ENCODE data around the gene RRP7A.
"Not testable (repeated sequence)": the region's sequence is repeated elsewhere in the genome, so short reads cannot be mapped to it uniquely, and the experiment has no call there.

The RRP7A gene

DNA sequence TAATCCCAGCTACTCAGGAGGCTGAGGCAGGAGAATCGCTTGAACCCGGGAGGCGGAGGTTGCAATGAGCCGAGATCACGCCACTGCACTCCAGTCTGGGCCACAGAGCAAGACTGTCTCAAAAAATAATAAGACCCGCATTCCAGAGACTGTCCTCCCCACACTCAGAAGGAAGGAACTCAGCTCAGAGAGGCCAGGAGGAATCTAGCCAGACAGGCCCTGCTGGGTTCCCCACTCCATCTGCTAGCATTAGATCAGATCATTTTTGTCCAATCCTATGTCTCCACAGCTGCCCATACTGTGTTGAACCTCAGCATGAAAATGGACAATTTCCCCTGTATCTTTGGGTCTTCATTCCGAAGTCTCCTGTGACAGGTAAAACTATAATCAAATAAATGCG is 9.8 kb upstream of the RRP7A start:
- H3K4me3 ChIP-seq (ENCODE audit: low read length); H3K27me3 ChIP-seq (ENCODE audit: control insufficient read depth, insufficient read depth, low read length); H3K9ac ChIP-seq (ENCODE audit: low read length); H3K27ac ChIP-seq (ENCODE audit: low read depth, low read length); H3K36me3 ChIP-seq (ENCODE audit: control insufficient read depth, insufficient read depth, low read length); H3K4me1 ChIP-seq (ENCODE audit: control insufficient read depth, insufficient read depth, low read length): not testable (repeated sequence)

DNA sequence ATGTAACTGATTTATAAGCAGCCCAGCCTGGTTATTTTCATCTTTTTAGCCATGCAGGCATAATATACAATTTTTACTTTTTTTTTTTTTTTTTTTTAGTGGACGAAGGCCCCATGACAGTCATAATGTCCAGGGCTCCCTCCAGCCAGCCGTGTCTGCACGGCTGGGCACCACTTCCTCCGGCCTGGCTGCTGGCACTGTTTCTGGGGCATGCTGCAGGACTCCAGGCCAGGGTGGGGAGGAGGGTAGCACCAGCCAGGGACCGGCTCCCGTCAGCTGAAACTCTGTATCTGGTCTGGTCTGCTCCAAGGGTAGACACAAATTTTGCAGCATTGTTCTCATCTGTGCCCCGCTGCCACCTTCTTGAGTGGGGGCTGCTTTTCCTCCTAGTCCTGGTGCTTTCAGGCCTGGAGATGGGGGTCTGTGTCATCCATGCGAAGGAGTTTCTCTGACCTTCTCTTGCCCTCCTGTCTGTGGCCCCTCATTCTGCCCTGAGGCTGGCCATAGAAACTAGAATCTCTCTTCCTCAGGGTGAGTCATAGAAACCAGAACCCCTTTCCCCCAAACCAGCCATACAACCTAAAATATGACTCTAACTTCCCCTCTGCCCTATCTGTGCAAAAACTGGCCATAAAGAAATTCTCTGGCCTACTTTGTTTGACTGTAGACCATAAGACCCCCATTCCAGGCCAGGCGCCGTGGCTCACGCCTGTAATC is 9.2 kb upstream of the RRP7A start:
- no peak overlapping the region for H3K4me3 ChIP-seq (ENCODE audit: low read length)
- H3K27me3 ChIP-seq (ENCODE audit: control insufficient read depth, insufficient read depth, low read length), result no peaks in the 10 kb centered on the region
- H3K9ac ChIP-seq (ENCODE audit: low read length), result no peak overlapping the region
- no peaks in the 10 kb centered on the region for H3K4me1 ChIP-seq (ENCODE audit: control insufficient read depth, insufficient read depth, low read length)
- H3K36me3 ChIP-seq (ENCODE audit: control insufficient read depth, insufficient read depth, low read length), result no peaks in the 10 kb centered on the region
- no peak overlapping the region for H3K27ac ChIP-seq (ENCODE audit: low read depth, low read length)

DNA sequence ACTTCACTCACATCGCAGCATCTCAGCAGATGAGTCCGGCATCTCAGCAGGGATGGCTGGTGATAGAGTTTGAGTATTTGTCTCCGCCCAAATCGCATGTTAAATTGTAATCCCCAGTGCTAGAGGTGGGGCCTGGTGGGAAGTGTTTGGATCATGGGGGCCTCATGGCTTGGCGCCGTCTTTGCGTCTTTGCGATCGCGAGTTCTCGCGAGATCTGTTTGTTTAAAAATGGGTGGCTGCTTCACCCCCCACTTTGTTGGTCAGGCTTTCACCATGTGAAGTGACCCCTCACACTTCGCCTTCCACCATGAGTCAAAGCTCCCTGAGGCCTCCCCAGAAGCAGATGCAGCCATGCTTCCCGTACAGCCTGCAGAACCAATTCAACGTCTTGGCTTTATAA is 3.0 kb upstream of the RRP7A start:
- Histone ChIP-seq H3K36me3 (ENCODE audit: control insufficient read depth, insufficient read depth, low read length) (no peaks in the 10 kb centered on the region), H3K27ac (ENCODE audit: low read depth, low read length) (no peak overlapping the region), H3K4me1 (ENCODE audit: control insufficient read depth, insufficient read depth, low read length) (peaks cover 2% of the 10 kb centered on the region), H3K27me3 (ENCODE audit: control insufficient read depth, insufficient read depth, low read length) (no peaks in the 10 kb centered on the region), H3K4me3 (ENCODE audit: low read length) (no peak overlapping the region), H3K9ac (ENCODE audit: low read length) (no peak overlapping the region)

DNA sequence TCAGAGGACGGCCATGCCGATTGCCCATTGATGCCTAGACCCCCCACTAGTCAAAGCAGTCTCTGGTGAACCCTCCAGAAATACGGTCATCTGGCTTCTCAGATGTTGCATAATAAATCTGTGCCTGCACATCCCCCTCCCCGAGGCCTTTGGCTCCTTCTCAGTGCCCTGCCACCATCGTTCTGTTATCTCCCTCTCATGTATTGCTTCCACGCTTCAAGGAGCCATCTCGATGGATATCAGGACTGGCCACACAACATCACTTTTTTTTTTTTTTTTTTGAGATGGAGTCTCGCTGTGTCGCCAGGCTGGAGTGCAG is 1.6 kb upstream of the RRP7A start:
- Histone ChIP-seq H3K9ac (ENCODE audit: low read length) (no peak overlapping the region), H3K4me3 (ENCODE audit: low read length) (no peak overlapping the region), H3K27ac (ENCODE audit: low read depth, low read length) (no peak overlapping the region), H3K36me3 (ENCODE audit: control insufficient read depth, insufficient read depth, low read length) (no peaks in the 10 kb centered on the region), H3K4me1 (ENCODE audit: control insufficient read depth, insufficient read depth, low read length) (peaks cover 2% of the 10 kb centered on the region), H3K27me3 (ENCODE audit: control insufficient read depth, insufficient read depth, low read length) (no peaks in the 10 kb centered on the region)

DNA sequence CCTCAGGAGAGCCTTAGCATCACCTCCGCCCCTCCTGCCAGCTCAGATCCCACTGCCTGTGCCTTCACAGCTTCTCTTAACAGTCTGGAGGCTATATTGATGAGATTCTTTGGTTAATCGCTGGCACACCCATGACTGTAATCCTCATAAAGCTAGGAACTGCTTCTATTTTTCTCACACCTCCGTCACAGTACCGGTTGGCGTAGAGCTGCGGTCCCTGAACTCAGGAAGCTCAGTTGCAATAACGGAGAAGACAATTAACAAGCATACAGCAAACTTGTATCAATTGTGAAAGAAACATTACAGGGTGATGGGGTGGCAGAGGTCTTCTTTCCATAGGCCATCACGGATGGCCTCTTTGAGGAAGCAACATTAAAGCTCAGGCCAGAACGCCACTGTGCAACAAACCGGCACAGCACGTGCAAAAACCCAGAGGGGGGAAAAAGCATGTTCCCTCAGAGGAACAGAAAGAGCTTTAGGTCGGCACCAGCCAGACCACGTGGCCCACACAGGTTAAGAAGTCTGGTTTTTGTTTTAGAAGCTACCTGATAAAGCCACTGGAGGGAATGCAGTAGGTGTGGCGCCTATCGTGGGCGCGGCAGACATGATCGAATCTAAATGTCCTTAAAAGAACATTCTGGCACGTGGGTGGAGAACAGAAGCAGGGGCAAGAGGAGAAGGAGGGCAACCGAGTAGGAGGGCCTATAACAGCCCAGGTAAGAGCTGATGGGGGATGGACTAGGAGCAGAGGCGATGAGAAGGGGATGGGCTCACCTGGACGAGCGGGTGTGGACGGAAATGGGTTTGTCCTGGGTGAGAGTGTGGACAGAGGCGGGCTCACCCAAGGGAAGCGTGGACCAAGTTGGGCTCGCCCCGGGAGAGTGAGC is 715 bp downstream of the RRP7A start:
- H3K4me1 ChIP-seq (ENCODE audit: control insufficient read depth, insufficient read depth, low read length); H3K27me3 ChIP-seq (ENCODE audit: control insufficient read depth, insufficient read depth, low read length); H3K27ac ChIP-seq (ENCODE audit: low read depth, low read length); H3K9ac ChIP-seq (ENCODE audit: low read length); H3K36me3 ChIP-seq (ENCODE audit: control insufficient read depth, insufficient read depth, low read length): not testable (repeated sequence)
- H3K4me3 ChIP-seq (ENCODE audit: low read length), result peak overlapping the region; percentile 85

DNA sequence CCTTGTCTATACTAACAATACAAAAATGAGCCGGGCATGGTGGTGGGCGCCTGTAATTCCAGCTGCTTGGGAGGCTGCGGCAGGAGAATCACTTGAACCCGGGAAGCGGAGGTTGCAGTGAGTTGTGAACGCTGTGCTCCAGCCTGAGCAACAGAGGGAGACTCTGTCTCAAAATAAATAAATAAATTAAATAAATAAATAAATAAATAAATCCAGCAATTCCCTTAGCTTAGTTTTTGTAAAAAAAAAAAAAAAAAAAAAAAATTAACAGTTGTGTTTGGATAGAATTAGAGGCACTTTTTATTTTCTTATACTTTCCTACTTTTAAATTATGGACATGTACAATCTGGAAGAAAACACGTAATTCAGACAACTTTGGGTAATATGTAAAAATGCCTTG is 2.5 kb downstream of the RRP7A start:
- not testable (repeated sequence) for H3K9ac ChIP-seq (ENCODE audit: low read length); H3K4me3 ChIP-seq (ENCODE audit: low read length); H3K36me3 ChIP-seq (ENCODE audit: control insufficient read depth, insufficient read depth, low read length); H3K27ac ChIP-seq (ENCODE audit: low read depth, low read length); H3K27me3 ChIP-seq (ENCODE audit: control insufficient read depth, insufficient read depth, low read length); H3K4me1 ChIP-seq (ENCODE audit: control insufficient read depth, insufficient read depth, low read length)

DNA sequence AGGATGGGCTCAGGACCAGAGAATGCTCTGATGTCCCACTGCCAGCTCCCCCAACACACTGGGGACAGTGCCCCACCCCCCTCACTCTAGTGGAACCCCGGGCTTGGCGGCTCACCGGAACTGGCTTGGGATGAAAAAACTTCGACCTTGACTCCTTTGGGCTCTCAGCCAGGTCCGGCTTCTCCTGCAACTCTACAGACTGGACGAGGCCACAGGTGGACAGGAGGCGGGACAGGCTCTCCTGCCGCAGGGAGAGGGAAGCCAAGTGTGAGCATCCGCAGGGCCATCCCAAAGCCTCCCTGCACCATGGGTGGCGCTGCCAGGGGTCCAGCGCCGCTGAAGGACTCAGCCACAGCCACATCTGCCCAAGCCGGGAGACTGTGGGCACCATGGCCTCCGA is 3.7 kb downstream of the RRP7A start:
- peaks cover 2% of the 10 kb centered on the region for H3K4me1 ChIP-seq (ENCODE audit: control insufficient read depth, insufficient read depth, low read length)
- no peaks in the 10 kb centered on the region for H3K27me3 ChIP-seq (ENCODE audit: control insufficient read depth, insufficient read depth, low read length)
- no peak overlapping the region for H3K27ac ChIP-seq (ENCODE audit: low read depth, low read length)
- H3K9ac ChIP-seq (ENCODE audit: low read length), result no peak overlapping the region
- no peak overlapping the region for H3K4me3 ChIP-seq (ENCODE audit: low read length)
- H3K36me3 ChIP-seq (ENCODE audit: control insufficient read depth, insufficient read depth, low read length), result peaks cover 6% of the 10 kb centered on the region

DNA sequence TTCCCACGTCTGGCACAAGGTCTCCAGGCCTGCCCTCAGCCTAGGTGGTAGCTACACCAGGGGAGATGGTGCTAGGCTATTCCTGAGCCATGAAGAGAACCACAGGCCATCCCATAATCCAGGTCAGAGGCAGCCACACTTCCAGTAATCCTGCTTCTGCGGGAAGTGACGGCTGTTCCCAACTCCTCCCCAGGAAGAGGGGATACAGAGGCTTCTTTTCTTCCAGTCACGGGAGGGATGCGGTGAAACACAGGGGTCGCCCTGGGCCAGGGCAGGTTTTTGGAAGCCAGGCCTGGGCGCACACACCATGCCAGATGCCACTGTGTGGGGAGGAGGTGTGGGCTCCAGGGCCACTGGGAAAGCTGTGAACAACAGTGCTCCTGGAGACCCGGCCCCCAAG is 4.3 kb downstream of the RRP7A start:
- not testable (repeated sequence) for H3K27me3 ChIP-seq (ENCODE audit: control insufficient read depth, insufficient read depth, low read length); H3K36me3 ChIP-seq (ENCODE audit: control insufficient read depth, insufficient read depth, low read length); H3K9ac ChIP-seq (ENCODE audit: low read length); H3K27ac ChIP-seq (ENCODE audit: low read depth, low read length); H3K4me3 ChIP-seq (ENCODE audit: low read length); H3K4me1 ChIP-seq (ENCODE audit: control insufficient read depth, insufficient read depth, low read length)

DNA sequence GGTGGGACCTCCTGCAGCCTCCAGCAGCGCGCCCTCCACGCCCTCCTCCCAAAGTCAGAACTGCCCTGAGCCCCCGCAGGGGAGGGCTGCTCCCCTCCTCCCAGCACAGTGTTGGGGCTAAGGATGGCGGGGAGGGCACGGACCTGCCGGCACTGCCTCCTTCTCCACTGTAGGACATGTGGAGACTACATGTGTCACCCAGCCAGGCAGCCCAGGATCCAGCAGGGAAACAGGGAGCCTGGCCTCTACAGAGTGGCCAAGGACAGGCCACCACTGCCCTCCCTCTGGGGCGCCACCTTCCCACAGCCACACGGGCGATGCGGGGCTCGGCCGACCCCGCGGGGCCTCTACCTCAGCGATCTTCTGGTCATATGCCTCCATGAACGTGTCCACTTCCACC is 5.3 kb downstream of the RRP7A start:
- not testable (repeated sequence) for H3K36me3 ChIP-seq (ENCODE audit: control insufficient read depth, insufficient read depth, low read length); H3K9ac ChIP-seq (ENCODE audit: low read length); H3K4me1 ChIP-seq (ENCODE audit: control insufficient read depth, insufficient read depth, low read length); H3K4me3 ChIP-seq (ENCODE audit: low read length); H3K27ac ChIP-seq (ENCODE audit: low read depth, low read length); H3K27me3 ChIP-seq (ENCODE audit: control insufficient read depth, insufficient read depth, low read length)

DNA sequence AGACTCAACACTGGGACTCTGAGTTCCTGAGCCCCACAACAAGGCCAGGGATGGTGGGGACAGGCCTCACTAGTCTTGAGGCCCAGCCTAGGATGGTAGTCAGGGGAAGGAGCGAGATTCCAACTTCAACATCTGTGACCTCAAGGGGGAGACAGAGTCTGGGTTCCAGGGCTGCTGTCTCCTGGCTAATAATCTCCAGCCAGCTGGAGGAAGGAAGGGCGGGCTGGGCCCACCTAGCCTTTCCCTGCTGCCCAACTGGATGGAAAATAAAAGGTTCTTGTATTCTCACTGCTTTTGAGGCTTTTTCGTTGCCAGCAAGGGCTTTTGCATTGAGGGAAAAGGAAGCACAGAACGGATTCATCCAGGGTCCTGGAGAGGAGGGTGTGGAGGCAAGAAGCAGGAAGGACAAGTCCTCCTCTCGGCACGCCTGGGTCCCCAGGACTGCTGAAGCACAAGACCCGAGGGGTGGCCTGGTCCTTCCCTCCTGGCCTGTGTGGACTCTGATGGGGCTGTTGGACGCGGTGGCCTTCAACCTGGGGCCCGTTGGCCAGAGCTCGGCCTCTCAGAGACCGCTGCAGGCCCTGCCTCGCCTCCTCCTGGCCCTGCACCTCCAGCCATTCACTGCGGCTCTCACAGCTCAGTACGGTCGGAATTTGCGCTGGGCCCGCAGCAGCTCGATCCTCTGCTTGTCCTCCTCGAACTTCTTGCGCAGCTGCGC is 7.2 kb downstream of the RRP7A start:
- H3K36me3 ChIP-seq (ENCODE audit: control insufficient read depth, insufficient read depth, low read length); H3K27ac ChIP-seq (ENCODE audit: low read depth, low read length); H3K27me3 ChIP-seq (ENCODE audit: control insufficient read depth, insufficient read depth, low read length); H3K9ac ChIP-seq (ENCODE audit: low read length); H3K4me3 ChIP-seq (ENCODE audit: low read length); H3K4me1 ChIP-seq (ENCODE audit: control insufficient read depth, insufficient read depth, low read length): not testable (repeated sequence)

DNA sequence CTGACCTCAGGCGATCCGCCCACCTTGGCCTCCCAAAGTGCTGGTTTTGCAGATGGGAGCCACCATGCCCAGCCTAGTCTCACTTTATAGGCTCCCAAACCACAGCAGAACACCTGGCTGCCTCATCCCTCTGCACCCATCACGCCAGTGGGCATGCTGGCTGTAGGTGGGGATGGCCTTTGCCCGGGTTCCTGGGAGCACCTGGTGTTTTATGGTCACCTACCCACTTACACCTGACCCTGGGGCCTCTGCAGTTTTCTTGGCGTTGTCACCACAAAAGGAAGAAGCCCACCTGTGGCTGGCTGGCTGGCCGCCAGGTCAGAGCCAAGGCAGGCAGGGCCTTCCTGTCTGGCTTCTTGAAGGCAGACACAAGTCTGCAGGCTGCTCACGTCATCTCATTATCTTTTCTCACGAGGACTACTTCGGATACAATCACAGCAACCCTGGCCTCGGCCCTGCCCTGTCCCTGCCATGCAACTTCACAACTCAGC is 8.2 kb downstream of the RRP7A start:
- no peak overlapping the region for H3K27ac ChIP-seq (ENCODE audit: low read depth, low read length)
- H3K36me3 ChIP-seq (ENCODE audit: control insufficient read depth, insufficient read depth, low read length), result peaks cover 6% of the 10 kb centered on the region
- no peak overlapping the region for H3K4me3 ChIP-seq (ENCODE audit: low read length)
- H3K27me3 ChIP-seq (ENCODE audit: control insufficient read depth, insufficient read depth, low read length), result no peaks in the 10 kb centered on the region
- no peaks in the 10 kb centered on the region for H3K4me1 ChIP-seq (ENCODE audit: control insufficient read depth, insufficient read depth, low read length)
- H3K9ac ChIP-seq (ENCODE audit: low read length), result no peak overlapping the region

DNA sequence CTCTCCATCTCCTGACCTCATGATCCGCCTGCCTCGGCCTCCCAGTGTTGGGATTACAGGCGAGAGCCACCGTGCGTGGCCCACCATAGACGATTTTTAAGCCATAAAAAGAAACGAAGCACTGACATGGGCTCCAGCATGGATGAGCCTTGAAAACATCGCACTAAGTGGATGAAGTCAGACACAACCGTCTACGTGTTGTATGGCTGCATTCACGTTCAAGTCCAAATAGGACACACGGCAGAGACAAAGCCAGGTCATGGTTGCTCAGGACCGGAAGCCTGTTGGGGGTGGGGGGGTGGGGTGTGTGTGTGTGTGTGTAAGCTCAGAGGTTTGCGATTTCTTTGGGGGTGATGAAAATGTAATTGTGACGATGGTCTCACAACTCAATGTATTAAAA is 10.0 kb downstream of the RRP7A start:
- H3K4me3 ChIP-seq (ENCODE audit: low read length), result no peak overlapping the region
- H3K27ac ChIP-seq (ENCODE audit: low read depth, low read length), result no peak overlapping the region
- H3K4me1 ChIP-seq (ENCODE audit: control insufficient read depth, insufficient read depth, low read length), result no peaks in the 10 kb centered on the region
- no peaks in the 10 kb centered on the region for H3K36me3 ChIP-seq (ENCODE audit: control insufficient read depth, insufficient read depth, low read length)
- H3K9ac ChIP-seq (ENCODE audit: low read length), result no peak overlapping the region
- no peaks in the 10 kb centered on the region for H3K27me3 ChIP-seq (ENCODE audit: control insufficient read depth, insufficient read depth, low read length)

Measured in rectal smooth muscle tissue (tissue), 1 donor.